Large intestine (tissue), 3 donors: ENCODE measurements around the gene ZBTB24. TPM values are rescaled to one million over a fixed set of nuclear protein-coding genes. Genes with fewer than 3 reads are reported as not detected.
"Not testable (repeated sequence)": the region's sequence is repeated elsewhere in the genome, so short reads cannot be mapped to it uniquely, and the experiment has no call there.

ENCODE experiments used
- DNase-seq, 2 donors: peaks; one replicate each; pipeline versions ENCODE4 v3.0.0 to v3.0.0-alpha.2; 2013
- H3K27ac ChIP-seq: one replicate; pipeline ENCODE4 v1.5.1; 2013; ENCODE audit warnings: low read length
- H3K27me3 ChIP-seq: 2 replicates; pipeline ENCODE4 v1.6.1; 2013; ENCODE audit warnings: low read length; ENCODE audit not compliant: control insufficient read depth, insufficient read depth
- H3K36me3 ChIP-seq: 2 replicates; pipeline ENCODE4 v1.6.1; 2013; ENCODE audit warnings: low read length; ENCODE audit not compliant: control insufficient read depth, insufficient read depth
- H3K4me1 ChIP-seq: one replicate; pipeline ENCODE4 v1.6.1; 2013; ENCODE audit warnings: low read length; ENCODE audit not compliant: control insufficient read depth, insufficient read depth
- H3K4me3 ChIP-seq: one replicate; pipeline ENCODE4 v1.5.1; 2013; ENCODE audit warnings: low read length
- H3K9me3 ChIP-seq: one replicate; pipeline ENCODE4 v1.6.1; 2013; ENCODE audit warnings: mild to moderate bottlenecking, low read depth, low read length, moderate library complexity; ENCODE audit not compliant: control insufficient read depth
- WGBS: methylation state at CpG from one replicate; pipeline ENCODE4 v1.1.5; 2013; ENCODE audit warnings: low lambda C conversion rate; ENCODE audit not compliant: insufficient coverage; 5-methylcytosine and 5-hydroxymethylcytosine counted together
- polyA plus RNA-seq: library from polyadenylated mRNA; unstranded; fragments of 120-200 nt; gene quantifications from one replicate; pipeline ENCODE4 v1.2.1, GENCODE V29; 2013

Gene ZBTB24
- polyA plus RNA-seq, 1 donor, result 10.7 TPM

DNA sequence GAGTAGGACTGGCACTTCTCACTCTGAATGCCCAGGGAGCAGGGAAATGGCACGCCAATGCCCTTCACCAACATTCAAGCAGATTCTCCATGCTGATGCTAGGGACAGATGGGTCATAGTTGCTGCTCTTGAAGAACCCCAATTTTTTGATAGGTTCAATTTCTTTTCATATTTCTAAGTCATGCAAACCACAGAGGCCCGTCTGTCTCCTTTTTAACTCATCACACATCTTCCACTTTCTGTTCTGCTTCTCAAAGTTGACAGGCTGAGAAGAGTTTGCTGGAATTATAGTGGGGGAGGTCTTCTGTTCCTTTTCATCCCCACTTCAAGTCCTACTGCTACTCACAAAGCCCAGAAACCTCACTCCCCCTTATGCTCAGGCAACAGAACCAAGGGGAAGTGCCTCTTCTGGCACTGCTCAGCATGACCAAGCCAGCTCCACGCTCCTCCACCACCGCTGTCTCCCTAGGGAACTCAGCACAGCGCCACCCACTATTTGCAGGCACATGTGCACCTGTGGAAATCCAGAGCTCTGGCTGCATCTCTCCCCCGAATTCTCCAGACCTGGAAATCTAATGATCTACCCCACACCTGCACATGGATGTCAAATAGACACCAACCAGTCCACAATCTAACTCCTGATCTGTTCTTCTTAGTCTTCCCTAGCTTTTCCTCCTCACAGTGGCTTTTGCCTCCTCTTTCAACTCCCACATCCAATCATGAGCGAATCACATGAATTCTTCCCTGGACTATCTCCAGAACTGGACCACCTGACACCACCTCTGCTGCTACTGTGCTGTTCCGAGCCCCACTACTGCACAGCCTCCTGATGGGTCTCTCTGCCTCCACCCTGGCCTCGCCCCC, 10.7 kb downstream of the ZBTB24 start:
- no peak overlapping the region for H3K27ac ChIP-seq
- H3K36me3 ChIP-seq, result peaks cover 77% of the 10 kb centered on the region
- H3K9me3 ChIP-seq, result no peaks in the 10 kb centered on the region
- peaks cover 2% of the 10 kb centered on the region for H3K4me1 ChIP-seq
- no peak for DNase-seq
- H3K27me3 ChIP-seq, result no peaks in the 10 kb centered on the region
- WGBS, result 80% methylated on average over 1 of the region's 9 CpGs
- no peak overlapping the region for H3K4me3 ChIP-seq

DNA sequence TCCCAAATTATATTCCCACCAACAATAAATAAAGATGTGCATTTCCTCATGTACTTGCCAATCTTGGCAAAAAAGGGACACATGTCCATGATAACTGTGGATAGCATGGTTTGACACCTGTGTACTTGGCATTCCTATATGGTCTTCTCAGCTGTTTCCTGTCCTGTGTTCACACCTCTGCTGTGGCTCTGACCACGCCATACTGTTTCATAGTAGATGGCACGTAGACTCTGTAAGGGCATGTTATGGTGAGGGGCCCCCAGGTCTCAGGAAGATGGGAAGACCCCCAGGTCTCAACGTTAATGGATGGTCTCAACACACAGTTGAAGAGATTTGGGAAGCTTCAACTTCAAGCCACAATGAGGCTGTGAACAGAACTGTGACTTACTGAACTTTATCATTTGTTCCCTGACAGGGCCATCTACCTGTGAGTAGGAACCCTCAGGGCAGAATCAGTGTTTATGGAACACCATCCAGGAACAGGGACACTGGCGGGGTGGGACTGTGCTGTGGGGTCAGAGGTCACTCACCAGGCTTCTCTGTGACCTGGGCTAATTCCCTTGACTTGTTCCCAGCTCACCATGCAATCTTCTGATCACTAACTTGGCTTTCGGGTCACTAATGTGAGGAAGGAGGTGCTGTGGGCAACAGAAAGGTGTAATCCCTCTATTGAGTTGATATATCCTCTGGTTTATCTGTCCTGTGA, 11.8 kb downstream of the ZBTB24 start:
- H3K27ac ChIP-seq, result no peak overlapping the region
- no CpG with 5 or more reads among the region's 5 CpGs for WGBS
- H3K4me3 ChIP-seq, result no peak overlapping the region
- no peak for DNase-seq
- peaks cover 1% of the 10 kb centered on the region for H3K4me1 ChIP-seq
- H3K27me3 ChIP-seq, result no peaks in the 10 kb centered on the region
- no peaks in the 10 kb centered on the region for H3K9me3 ChIP-seq
- peaks cover 74% of the 10 kb centered on the region for H3K36me3 ChIP-seq

DNA sequence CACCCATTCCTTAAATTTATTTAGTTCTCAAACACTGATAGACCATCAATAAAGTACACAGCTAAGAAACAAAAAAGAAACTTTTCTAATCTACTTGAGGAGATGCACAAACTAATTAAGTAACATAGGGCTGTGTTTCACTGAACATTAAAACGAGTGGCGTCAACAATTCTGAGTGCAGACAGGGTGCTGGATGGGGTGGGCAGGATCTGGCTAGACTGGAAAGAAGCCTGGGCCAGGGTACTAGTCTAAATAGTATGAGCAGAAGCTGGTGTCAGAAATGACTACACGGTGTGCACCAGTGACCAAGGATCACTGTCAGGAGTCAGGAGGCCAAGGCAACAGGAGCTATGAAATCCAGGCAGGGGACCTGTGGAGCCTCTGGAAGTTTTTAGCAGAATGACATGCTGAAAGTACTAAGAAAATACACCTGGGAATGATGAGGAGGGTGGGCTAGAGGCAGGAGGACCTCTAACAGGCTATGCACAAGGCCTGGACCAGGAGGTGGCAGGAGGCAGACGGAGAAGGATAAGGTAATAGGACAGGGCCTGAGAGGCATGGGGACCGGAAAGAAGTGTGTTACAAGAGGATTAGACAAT, 13.3 kb downstream of the ZBTB24 start:
- no peak overlapping the region for H3K4me3 ChIP-seq
- 88% methylated on average over 1 of the region's 5 CpGs for WGBS
- peaks cover 78% of the 10 kb centered on the region for H3K36me3 ChIP-seq
- H3K9me3 ChIP-seq, result no peaks in the 10 kb centered on the region
- no peak for DNase-seq
- H3K4me1 ChIP-seq, result peaks cover 6% of the 10 kb centered on the region
- H3K27me3 ChIP-seq, result no peaks in the 10 kb centered on the region
- no peak overlapping the region for H3K27ac ChIP-seq

DNA sequence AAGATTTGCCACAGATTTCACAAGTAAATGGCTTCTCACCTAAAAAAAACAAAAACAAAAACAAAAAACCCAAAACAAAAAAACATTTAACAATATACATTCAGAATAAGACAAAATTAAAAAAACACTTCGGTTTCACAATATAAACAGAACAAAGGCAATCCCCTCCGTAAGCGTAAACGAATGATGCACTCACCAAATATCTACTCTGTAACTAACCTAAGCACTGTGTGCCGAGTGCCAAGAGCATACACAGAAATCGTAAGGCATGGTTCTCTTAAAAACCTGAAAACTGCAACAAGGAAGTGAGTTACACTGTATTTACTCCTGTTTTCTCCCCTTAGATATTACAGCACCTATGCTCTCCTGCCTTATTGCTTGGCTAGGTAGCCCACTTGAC, 15.3 kb downstream of the ZBTB24 start:
- Histone ChIP-seq H3K9me3 (no peaks in the 10 kb centered on the region), H3K4me1 (peaks cover 6% of the 10 kb centered on the region), H3K36me3 (peaks cover 63% of the 10 kb centered on the region), H3K27me3 (no peaks in the 10 kb centered on the region), H3K4me3 (no peak overlapping the region), H3K27ac (no peak overlapping the region)
- WGBS, result no CpG with 5 or more reads among the region's 6 CpGs
- DNase-seq, result no peak

DNA sequence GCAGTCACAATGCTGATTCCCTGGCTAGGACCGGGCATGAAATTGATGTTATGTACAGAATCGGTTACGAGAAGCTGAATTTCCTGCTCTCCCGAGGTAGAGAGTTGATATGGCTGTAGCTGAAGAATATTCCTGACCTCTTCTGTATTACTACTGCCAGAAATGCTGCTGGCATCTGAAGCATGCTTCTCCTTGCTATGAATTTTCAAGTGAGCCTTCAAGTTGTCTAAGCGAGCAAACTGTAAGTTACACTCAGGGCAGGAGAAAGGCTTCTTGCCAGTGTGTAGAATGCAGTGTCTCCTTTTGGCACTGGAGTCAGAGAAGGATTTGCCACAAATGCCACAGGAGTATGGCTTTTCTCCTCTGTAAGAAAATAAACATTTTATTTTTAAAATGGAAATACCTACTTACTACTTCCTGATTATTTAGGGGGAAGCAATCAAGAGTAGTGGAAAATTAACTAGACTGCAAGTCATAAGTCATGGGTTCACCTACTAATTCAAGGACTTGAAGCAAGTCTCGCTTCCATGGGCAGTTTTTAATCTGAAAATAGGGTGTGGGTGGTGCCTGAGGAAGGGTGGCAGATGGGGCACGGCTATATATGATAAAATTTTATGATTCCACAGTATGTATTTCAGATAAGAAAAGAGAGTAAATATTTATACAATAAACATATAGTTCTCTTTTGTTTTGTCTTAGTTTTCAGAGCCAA, 16.7 kb downstream of the ZBTB24 start:
- DNase-seq, result peak; percentile 49 to 68
- peaks cover 6% of the 10 kb centered on the region for H3K4me1 ChIP-seq
- H3K27ac ChIP-seq, result peak overlapping the region; percentile 71
- no CpG with 5 or more reads among the region's 7 CpGs for WGBS
- peaks cover 54% of the 10 kb centered on the region for H3K36me3 ChIP-seq
- no peak overlapping the region for H3K4me3 ChIP-seq
- no peaks in the 10 kb centered on the region for H3K9me3 ChIP-seq
- H3K27me3 ChIP-seq, result no peaks in the 10 kb centered on the region

DNA sequence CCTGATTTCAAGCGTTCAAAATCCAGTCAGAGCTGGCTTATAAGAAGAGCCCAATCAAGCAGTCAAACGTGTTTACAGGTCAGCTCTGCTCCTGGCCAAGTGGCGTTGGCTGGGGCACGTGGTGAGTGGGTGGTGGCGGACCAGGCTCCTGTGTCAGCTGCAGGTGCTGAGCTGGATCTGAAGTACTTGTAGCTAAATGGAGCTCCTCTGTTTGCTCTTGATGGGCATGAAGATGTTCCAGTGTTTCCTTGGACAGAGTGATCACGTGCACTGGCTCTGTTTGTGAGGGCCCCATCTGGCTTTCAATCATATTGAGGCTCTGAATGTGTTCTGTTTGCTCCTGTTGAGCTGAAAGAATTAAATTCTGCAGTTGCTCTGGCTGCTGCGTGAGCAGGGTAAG, 17.2 kb downstream of the ZBTB24 start:
- Histone ChIP-seq H3K27me3 (no peaks in the 10 kb centered on the region), H3K4me1 (peaks cover 6% of the 10 kb centered on the region), H3K9me3 (no peaks in the 10 kb centered on the region), H3K27ac (peak overlapping the region; percentile 71), H3K36me3 (peaks cover 50% of the 10 kb centered on the region), H3K4me3 (no peak overlapping the region)
- WGBS, result no CpG with 5 or more reads among the region's 7 CpGs
- DNase-seq, result peak in 1 of 2 donors; percentile 63

DNA sequence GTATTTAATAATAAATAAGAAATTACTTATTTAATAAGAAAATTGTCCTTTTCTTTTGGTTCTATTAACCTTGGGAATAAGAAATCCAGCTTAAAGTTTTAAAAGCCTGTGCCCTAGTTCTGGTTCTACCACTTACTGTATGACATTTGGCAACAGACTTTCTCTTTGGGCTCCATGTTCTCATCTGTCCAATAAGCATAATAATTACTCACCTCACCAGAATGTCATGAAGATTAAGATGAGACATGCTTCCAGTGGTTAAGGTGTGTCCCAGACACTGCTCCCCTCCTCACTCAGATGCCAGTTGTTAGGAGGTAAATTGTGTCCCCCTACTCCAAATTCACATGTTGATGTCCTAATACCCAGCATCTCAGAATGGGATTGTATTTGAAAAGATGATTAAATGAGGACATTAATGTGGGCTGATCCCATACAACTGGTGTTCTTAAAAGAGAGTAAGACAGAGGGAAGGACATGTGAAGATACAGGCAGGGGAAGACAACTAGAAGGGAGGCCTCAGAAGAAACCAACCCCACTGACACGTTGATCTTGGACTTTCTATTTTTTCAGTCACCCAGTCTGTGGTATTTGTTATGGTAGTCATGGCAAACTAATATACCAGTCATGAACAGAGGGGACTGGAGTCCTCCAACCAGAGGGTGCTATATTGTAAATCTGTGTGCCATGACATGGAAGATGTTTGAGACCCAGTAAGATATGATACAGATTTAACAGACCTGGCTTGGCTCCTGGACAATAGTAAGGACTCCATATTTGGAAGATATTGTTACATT, 21.1 kb downstream of the ZBTB24 start:
- H3K9me3 ChIP-seq, result no peaks in the 10 kb centered on the region
- no peaks in the 10 kb centered on the region for H3K27me3 ChIP-seq
- H3K36me3 ChIP-seq, result peaks cover 19% of the 10 kb centered on the region
- no peak for DNase-seq
- no peak overlapping the region for H3K27ac ChIP-seq
- no peak overlapping the region for H3K4me3 ChIP-seq
- no CpG with 5 or more reads among the region's 1 CpG for WGBS
- peaks cover 22% of the 10 kb centered on the region for H3K4me1 ChIP-seq

DNA sequence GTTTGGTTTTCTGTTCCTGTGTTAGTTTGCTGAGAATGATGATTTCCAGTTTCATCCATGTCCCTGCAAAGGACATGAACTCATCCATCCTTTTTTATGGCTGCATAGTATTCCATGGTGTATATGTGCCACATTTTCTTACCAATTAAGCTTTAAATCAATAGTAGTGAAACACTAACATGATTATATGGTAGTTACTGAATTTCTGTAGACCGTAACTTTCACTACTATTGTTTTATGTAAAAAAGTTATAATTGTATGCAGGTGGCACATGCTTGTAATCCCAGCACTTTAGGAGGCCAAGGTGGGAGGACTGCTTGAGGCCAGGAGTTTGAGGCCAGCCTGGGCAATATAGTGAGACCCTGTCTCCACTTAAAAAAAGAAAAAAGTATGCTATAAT, 21.8 kb downstream of the ZBTB24 start:
- DNase-seq, H3K4me3 ChIP-seq, H3K27ac ChIP-seq, H3K9me3 ChIP-seq, H3K27me3 ChIP-seq: not testable (repeated sequence)
- Histone ChIP-seq H3K36me3 (peaks cover 18% of the 10 kb centered on the region), H3K4me1 (peaks cover 24% of the 10 kb centered on the region)
- no CpG with 5 or more reads among the region's 1 CpG for WGBS

DNA sequence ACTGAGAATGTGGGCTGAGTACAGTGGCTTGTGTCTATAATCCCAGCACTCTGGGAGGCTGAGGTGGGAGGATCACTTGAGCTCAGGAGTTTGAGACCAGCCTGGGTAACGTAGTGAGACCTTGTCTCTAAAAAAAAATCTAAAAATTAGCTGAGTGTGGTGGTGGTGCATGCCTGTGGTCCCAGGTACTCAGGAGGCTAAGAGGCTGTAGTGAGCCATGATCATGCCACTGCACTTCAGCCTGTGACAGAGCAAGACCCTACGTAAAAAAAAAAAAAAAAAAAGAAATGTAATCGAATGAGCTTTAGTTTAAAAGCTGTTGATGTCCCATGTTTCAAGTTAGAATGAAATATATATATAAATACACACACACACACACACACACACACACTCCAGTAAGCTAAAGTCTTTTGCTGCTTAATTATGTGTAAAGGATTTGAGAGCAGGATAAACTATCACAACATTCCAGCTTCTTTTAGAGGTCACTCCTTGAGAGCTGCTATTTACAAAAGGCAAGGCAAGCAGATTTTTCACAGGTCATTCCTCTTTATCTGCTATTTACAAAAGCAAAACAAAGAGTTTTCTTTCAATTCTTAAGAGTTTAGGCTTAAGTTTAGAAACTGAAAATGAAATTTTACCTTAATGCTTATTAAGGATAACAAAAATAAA, 22.7 kb downstream of the ZBTB24 start:
- Histone ChIP-seq H3K27me3 (no peaks in the 10 kb centered on the region), H3K27ac (peak overlapping the region; percentile 22), H3K4me1 (peaks cover 19% of the 10 kb centered on the region), H3K36me3 (peaks cover 11% of the 10 kb centered on the region), H3K9me3 (no peaks in the 10 kb centered on the region), H3K4me3 (no peak overlapping the region)
- peak in 1 of 2 donors; percentile 35 for DNase-seq
- WGBS, result no CpG with 5 or more reads among the region's 3 CpGs
